DND-41 (cell line): Measurements from ENCODE around the gene NFASC.

Experiments used
- EZH2 ChIP-seq: IDR thresholded peaks from 3 replicates; pipeline ENCODE4 v1.6.1; 2012; ENCODE audit warnings: borderline replicate concordance, low read depth, mild to moderate bottlenecking, moderate library complexity, low read length, inconsistent platforms; ENCODE audit not compliant: severe bottlenecking
- TF ChIP-seq, protein P1 (sequence below): IDR thresholded peaks from 2 replicates; pipeline ENCODE4 v1.5.1; 2012; ENCODE audit warnings: borderline replicate concordance, low read length, moderate library complexity, mild to moderate bottlenecking; ENCODE audit not compliant: poor library complexity, severe bottlenecking; ENCODE audit errors: extremely low read depth

DNA sequence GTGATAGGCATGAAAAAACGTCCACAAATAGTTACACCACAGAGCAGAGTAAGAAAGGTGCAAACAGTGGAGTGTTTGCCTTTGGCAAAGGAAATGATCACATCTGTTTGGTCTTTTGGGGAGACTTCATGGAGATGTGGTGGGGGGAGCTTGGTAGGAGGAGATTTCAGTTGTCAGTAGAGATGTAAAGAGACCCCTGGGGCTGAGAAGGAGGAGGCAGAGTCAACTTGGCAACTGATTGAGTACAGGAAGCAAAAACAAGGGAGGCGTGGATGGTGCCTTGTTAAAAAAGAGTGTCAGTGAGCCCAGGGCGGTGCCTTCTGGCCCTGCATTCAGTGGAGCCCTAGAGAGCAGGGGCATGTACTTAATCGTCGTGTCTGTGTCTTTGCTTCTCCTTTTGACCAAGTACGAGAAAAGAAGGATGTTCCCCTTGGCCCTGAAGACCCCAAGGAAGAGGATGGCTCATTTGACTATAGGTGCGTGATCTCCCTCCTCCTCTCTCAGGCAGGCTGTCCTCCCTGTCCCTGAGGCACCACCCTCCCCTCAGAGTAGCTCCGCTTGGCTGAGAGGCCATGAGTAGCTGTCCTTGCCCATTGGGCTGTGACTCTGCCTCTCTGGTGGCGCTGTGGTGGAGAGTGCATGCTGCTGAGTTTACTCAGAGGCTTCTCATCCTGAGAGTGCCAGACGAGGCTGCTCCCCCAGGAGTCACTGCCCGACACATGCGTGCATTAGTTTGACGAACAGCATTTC lies 141.9 kb downstream of the NFASC start:
- TF ChIP-seq, protein P1, sequence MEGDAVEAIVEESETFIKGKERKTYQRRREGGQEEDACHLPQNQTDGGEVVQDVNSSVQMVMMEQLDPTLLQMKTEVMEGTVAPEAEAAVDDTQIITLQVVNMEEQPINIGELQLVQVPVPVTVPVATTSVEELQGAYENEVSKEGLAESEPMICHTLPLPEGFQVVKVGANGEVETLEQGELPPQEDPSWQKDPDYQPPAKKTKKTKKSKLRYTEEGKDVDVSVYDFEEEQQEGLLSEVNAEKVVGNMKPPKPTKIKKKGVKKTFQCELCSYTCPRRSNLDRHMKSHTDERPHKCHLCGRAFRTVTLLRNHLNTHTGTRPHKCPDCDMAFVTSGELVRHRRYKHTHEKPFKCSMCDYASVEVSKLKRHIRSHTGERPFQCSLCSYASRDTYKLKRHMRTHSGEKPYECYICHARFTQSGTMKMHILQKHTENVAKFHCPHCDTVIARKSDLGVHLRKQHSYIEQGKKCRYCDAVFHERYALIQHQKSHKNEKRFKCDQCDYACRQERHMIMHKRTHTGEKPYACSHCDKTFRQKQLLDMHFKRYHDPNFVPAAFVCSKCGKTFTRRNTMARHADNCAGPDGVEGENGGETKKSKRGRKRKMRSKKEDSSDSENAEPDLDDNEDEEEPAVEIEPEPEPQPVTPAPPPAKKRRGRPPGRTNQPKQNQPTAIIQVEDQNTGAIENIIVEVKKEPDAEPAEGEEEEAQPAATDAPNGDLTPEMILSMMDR: no peak
- TF ChIP-seq EZH2: no peak
